ENCODE measurements around the gene FSD1L. TPM values are rescaled to one million over a fixed set of nuclear protein-coding genes. Genes with fewer than 3 reads are reported as not detected.
"Not testable (repeated sequence)": the region's sequence is repeated elsewhere in the genome, so short reads cannot be mapped to it uniquely, and the experiment has no call there.

The FSD1L gene
- total RNA-seq, 2 donors from 2014 or later: 0.66 to 6.0 TPM

DNA sequence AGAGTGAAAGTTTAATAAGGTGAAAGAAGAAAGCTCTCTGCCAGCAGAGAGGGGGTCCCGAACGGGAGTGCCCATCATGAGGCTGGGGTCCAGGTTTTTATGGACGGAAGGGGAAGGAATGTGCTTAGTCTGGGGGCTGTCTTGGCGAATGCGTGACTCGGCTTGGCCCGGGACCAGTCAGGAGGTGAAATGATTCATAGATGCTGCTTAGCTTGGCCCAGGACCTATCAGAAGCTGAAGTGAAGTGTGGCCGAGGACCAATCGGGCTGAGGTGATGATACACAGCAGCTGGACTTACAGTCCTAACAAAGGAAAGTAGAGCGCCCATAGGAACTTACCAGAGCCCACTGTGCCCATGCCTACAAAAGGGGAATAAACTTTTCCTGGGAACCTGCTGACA, 106.2 kb downstream of the FSD1L start:
- intact Hi-C loops (cut with DNase I): no loop called here
- TF ChIP-seq, protein P1, sequence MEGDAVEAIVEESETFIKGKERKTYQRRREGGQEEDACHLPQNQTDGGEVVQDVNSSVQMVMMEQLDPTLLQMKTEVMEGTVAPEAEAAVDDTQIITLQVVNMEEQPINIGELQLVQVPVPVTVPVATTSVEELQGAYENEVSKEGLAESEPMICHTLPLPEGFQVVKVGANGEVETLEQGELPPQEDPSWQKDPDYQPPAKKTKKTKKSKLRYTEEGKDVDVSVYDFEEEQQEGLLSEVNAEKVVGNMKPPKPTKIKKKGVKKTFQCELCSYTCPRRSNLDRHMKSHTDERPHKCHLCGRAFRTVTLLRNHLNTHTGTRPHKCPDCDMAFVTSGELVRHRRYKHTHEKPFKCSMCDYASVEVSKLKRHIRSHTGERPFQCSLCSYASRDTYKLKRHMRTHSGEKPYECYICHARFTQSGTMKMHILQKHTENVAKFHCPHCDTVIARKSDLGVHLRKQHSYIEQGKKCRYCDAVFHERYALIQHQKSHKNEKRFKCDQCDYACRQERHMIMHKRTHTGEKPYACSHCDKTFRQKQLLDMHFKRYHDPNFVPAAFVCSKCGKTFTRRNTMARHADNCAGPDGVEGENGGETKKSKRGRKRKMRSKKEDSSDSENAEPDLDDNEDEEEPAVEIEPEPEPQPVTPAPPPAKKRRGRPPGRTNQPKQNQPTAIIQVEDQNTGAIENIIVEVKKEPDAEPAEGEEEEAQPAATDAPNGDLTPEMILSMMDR (IDR thresholded peaks at IDR 0.05): no peak
- no peak for TF ChIP-seq POLR2A (IDR thresholded peaks at IDR 0.05)
- WGBS, 2 donors: 61 to 66% methylated on average over 10 of the region's 10 CpGs
- ATAC-seq (no peak), DNase-seq (peak in 1 of 4 donors; percentile 25)
- Histone ChIP-seq H3K36me3 (replicated peaks in 1 of 2; ENCODE audit: insufficient read depth in 1 of 2, low read depth in 2 of 2) (no peaks in the 10 kb centered on the region), H3K9me3 (no peaks in the 10 kb centered on the region), H3K27me3 (no peaks in the 10 kb centered on the region), H3K27ac (no peak overlapping the region), H3K4me3 (no peak overlapping the region), H3K4me1 (peaks cover 16% of the 10 kb centered on the region)

DNA sequence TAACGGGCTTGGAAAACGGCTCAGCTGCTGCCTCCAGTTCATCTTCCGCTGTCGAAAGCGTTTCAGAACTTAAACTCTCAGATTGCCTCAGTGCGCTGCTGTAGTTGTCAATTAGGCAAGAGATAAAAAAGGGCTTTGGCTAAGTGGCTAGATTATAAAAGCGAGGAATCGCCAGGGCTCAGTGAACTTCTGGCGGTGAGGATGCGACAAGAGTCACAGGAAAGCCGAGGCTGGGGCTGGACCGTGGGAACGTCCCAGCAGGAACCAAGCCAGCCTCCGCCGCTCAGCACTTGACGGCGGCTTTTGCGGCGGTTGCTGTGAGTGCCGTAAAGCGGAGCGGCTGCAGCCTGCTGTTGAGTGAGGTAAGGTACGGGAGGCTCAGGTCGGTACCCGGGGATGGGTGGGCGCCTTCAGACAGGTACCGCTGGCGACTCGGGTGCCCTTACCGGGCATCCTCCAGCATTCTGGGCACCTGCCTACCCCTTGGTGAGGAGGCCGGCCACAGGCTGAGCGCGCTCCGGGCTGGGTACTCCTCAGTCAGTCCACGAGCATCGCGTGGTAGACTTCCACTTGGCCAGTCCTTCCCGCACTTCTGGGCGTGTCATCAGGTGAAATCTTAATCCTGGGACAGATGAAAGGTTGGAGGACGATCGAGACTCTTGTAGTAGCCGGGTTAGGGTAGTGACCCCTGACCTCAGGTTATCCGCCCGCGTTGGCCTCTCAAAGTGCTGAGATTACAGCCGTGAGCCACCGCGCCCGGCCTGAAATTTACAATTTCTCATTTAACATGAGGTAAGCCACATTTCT, 110.2 kb downstream of the FSD1L start, which contains the start of gene FKTN:
FKTN (plus strand) TSS at position 328 of the 807 bp plus-strand sequence. CDS start 16,902 bp downstream, outside the sequence.
- intact Hi-C loops (cut with DNase I): no loop called here
- H3K9me3 ChIP-seq: peaks cover 0 to 9% (median 0%) of the 10 kb centered on the region in 3 donors
- peak within 1 kb of the TSS; percentile 89 to 92 for H3K4me3 ChIP-seq
- DNase-seq (peak; percentile 88 to 93 (median 90)), ATAC-seq (peak; percentile 99)
- peaks cover 22% of the 10 kb centered on the region for H3K4me1 ChIP-seq
- 0% methylated on average over 40 to 49 of the region's 49 CpGs for WGBS, 2 donors
- H3K27ac ChIP-seq: peak within 1 kb of the TSS in 3 of 4 donors; percentile 41 to 75 (median 44)
- H3K27me3 ChIP-seq: no peaks in the 10 kb centered on the region
- peak in 2 of 3 donors; percentile 48 to 59 for TF ChIP-seq POLR2A (IDR thresholded peaks at IDR 0.05)
- TF ChIP-seq, protein P1 (IDR thresholded peaks at IDR 0.05): peak in 1 of 7 experiments; percentile 13
- H3K36me3 ChIP-seq (replicated peaks in 1 of 2; ENCODE audit: insufficient read depth in 1 of 2, low read depth in 2 of 2): no peaks in the 10 kb centered on the region

DNA sequence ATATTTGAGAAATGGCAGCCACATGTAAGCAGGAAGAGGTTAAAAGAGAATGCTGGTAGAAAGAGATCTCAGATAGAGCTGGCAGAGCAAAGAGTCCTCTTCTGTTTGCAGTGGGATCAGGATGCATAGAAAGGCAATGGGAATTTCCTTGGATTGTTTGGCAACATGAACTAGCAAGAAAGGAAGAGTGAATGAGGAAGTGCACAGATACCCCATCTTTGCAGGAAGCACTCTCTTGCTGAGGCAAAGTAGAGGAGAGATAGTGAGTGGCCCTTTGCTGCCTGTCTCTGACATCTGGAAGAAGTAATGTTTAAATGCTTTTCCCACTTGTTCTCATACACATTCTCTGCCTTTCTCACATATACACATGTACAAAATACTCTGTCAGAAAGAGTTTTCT, 124.6 kb downstream of the FSD1L start:
- H3K36me3 ChIP-seq (replicated peaks in 1 of 2; ENCODE audit: insufficient read depth in 1 of 2, low read depth in 2 of 2): peaks cover 0 to 3% of the 10 kb centered on the region in 2 donors
- DNase-seq (no peak), ATAC-seq (no peak)
- no peaks in the 10 kb centered on the region for H3K27me3 ChIP-seq
- H3K4me1 ChIP-seq: no peaks in the 10 kb centered on the region
- no peaks in the 10 kb centered on the region for H3K9me3 ChIP-seq
- TF ChIP-seq, protein P1 (IDR thresholded peaks at IDR 0.05): no peak
- TF ChIP-seq POLR2A (IDR thresholded peaks at IDR 0.05): no peak
- H3K27ac ChIP-seq: no peak overlapping the region
- intact Hi-C loops (cut with DNase I): no loop called here
- H3K4me3 ChIP-seq: no peak overlapping the region

DNA sequence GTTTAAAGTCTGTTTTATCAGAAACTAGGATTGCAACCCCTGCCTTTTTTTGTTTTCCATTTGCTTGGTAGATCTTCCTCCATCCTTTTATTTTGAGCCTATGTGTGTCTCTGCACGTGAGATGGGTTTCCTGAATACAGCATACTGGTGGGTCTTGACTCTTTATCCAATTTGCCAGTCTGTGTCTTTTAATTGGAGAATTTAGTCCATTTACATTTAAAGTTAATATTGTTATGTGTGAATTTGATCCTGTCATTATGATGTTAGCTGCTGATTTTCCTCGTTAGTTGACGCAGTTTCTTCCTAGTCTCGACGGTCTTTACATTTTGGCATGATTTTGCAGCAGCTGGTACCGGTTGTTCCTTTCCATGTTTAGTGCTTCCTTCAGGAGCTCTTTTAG, 132.1 kb downstream of the FSD1L start:
- H3K27ac ChIP-seq; intact Hi-C loops (cut with DNase I); H3K4me3 ChIP-seq; DNase-seq; H3K27me3 ChIP-seq; H3K9me3 ChIP-seq; H3K36me3 ChIP-seq (replicated peaks in 1 of 2; ENCODE audit: insufficient read depth in 1 of 2, low read depth in 2 of 2); H3K4me1 ChIP-seq; ATAC-seq: not testable (repeated sequence)
- WGBS, 2 donors: 80 to 89% methylated on average over 6 of the region's 6 CpGs

DNA sequence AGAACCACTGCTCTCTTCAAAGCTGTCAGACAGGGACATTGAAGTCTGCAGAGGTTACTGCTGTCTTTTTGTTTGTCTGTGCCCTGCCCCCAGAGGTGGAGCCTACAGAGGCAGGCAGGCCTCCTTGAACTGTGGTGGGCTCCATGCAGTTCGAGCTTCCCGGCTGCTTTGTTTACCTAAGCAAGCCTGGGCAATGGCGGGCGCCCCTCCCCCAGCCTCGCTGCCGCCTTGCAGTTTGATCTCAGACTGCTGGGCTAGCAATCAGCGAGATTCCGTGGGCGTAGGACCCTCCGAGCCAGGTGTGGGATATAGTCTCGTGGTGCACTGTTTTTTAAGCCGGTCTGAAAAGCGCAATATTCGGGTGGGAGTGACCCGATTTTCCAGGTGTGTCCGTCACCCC, 133.7 kb downstream of the FSD1L start:
- H3K4me1 ChIP-seq; DNase-seq; H3K4me3 ChIP-seq; H3K36me3 ChIP-seq (replicated peaks in 1 of 2; ENCODE audit: insufficient read depth in 1 of 2, low read depth in 2 of 2); H3K27ac ChIP-seq; H3K9me3 ChIP-seq; ATAC-seq; intact Hi-C loops (cut with DNase I); H3K27me3 ChIP-seq: not testable (repeated sequence)
- 87 to 98% methylated on average over 8 to 16 of the region's 16 CpGs for WGBS, 2 donors
